ENCODE results near the gene CAMTA1. TPM values are rescaled to one million over a fixed set of nuclear protein-coding genes. Genes with fewer than 3 reads are reported as not detected.

Gene CAMTA1
- polyA plus RNA-seq, 1 donor from 2014 or later = 162 TPM

DNA sequence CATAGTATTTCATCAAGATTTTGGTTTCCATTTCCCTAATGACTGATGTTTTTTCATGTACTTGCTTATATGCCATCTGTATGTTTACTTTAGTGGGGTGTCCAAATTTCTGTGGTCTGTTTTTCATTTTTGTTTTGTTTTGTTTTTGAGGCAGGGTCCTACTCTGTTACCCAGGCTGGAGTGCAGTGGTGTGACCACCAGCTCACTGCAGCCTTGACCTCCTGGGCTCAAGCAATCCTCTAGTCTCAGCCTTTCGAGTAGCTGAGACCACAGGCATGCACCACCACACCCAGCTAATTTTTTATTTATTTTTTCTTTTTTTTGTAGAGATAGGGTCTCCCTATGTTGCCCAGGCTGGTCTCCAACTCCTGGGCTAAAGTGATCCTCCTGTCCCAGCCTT lies 607.9 kb downstream of the CAMTA1 start:
- H3K36me3 ChIP-seq (ENCODE audit: insufficient read depth, low read length) = no peaks in the 10 kb centered on the region
- no peak overlapping the region for H3K27ac ChIP-seq (ENCODE audit: low read length)
- TF ChIP-seq SMC3 (conservative IDR thresholded peaks at IDR 0.05; ENCODE audit: poor library complexity) (no peak), MXI1 (conservative IDR thresholded peaks at IDR 0.05; ENCODE audit: poor library complexity, severe bottlenecking) (no peak), POLR2AphosphoS5 (IDR thresholded peaks at IDR 0.05) (no peak), EP300 (conservative IDR thresholded peaks at IDR 0.05; ENCODE audit: poor library complexity, severe bottlenecking) (no peak), RAD21 (conservative IDR thresholded peaks at IDR 0.05) (no peak), EZH2 (IDR thresholded peaks at IDR 0.05; ENCODE audit: borderline replicate concordance, insufficient read depth, low read length, poor library complexity, severe bottlenecking) (no peak), TAF1 (IDR thresholded peaks at IDR 0.05; ENCODE audit: low read depth) (no peak)
- TF ChIP-seq, protein P1, sequence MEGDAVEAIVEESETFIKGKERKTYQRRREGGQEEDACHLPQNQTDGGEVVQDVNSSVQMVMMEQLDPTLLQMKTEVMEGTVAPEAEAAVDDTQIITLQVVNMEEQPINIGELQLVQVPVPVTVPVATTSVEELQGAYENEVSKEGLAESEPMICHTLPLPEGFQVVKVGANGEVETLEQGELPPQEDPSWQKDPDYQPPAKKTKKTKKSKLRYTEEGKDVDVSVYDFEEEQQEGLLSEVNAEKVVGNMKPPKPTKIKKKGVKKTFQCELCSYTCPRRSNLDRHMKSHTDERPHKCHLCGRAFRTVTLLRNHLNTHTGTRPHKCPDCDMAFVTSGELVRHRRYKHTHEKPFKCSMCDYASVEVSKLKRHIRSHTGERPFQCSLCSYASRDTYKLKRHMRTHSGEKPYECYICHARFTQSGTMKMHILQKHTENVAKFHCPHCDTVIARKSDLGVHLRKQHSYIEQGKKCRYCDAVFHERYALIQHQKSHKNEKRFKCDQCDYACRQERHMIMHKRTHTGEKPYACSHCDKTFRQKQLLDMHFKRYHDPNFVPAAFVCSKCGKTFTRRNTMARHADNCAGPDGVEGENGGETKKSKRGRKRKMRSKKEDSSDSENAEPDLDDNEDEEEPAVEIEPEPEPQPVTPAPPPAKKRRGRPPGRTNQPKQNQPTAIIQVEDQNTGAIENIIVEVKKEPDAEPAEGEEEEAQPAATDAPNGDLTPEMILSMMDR (IDR thresholded peaks at IDR 0.05; ENCODE audit: poor library complexity, severe bottlenecking) = no peak
- TF ChIP-seq, protein P2, sequence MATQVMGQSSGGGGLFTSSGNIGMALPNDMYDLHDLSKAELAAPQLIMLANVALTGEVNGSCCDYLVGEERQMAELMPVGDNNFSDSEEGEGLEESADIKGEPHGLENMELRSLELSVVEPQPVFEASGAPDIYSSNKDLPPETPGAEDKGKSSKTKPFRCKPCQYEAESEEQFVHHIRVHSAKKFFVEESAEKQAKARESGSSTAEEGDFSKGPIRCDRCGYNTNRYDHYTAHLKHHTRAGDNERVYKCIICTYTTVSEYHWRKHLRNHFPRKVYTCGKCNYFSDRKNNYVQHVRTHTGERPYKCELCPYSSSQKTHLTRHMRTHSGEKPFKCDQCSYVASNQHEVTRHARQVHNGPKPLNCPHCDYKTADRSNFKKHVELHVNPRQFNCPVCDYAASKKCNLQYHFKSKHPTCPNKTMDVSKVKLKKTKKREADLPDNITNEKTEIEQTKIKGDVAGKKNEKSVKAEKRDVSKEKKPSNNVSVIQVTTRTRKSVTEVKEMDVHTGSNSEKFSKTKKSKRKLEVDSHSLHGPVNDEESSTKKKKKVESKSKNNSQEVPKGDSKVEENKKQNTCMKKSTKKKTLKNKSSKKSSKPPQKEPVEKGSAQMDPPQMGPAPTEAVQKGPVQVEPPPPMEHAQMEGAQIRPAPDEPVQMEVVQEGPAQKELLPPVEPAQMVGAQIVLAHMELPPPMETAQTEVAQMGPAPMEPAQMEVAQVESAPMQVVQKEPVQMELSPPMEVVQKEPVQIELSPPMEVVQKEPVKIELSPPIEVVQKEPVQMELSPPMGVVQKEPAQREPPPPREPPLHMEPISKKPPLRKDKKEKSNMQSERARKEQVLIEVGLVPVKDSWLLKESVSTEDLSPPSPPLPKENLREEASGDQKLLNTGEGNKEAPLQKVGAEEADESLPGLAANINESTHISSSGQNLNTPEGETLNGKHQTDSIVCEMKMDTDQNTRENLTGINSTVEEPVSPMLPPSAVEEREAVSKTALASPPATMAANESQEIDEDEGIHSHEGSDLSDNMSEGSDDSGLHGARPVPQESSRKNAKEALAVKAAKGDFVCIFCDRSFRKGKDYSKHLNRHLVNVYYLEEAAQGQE (IDR thresholded peaks at IDR 0.05; ENCODE audit: borderline replicate concordance) = no peak
- H2AFZ ChIP-seq (ENCODE audit: low read depth, low read length) = no peak overlapping the region
- no peak overlapping the region for H3K9ac ChIP-seq (ENCODE audit: low read length)
- H3K4me3 ChIP-seq (ENCODE audit: low read length) = no peak overlapping the region
- no peaks in the 10 kb centered on the region for H3K79me2 ChIP-seq (replicated peaks; ENCODE audit: insufficient read depth, low read length)
- no peaks in the 10 kb centered on the region for H3F3A ChIP-seq (ENCODE audit: insufficient read depth, low read length, poor library complexity, severe bottlenecking)
- H3K4me2 ChIP-seq (ENCODE audit: low read length) = no peak overlapping the region
- H3K27me3 ChIP-seq (ENCODE audit: insufficient read depth, low read depth, low read length) = no peaks in the 10 kb centered on the region
- H3K9me3 ChIP-seq (ENCODE audit: low read length) = no peaks in the 10 kb centered on the region
- no peaks in the 10 kb centered on the region for H3K9me2 ChIP-seq (ENCODE audit: insufficient read depth, low read length)
- H4K20me1 ChIP-seq (ENCODE audit: insufficient read depth) = no peaks in the 10 kb centered on the region

DNA sequence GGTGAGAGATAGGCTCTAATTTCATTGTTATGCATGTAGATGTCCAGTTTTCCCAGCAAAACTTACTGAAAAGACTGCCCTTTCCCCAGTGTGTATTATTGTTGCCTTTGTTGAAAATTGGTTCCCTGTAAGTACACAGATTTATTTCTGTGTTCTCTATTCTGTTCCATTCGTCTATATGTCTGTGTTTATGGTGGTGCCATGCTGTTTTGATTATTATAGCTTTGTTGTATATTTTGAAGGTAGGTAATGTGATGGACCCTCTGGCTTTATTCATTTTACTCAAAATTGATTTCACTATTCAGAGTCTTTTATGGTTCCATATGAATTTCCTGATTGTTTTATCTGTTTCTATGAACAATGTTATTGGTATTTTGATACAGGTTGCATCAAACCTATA lies 610.0 kb downstream of the CAMTA1 start:
- no peaks in the 10 kb centered on the region for H3K79me2 ChIP-seq (replicated peaks; ENCODE audit: insufficient read depth, low read length)
- no peaks in the 10 kb centered on the region for H3K36me3 ChIP-seq (ENCODE audit: insufficient read depth, low read length)
- no peak overlapping the region for H2AFZ ChIP-seq (ENCODE audit: low read depth, low read length)
- no peaks in the 10 kb centered on the region for H4K20me1 ChIP-seq (ENCODE audit: insufficient read depth)
- TF ChIP-seq, protein P2 (IDR thresholded peaks at IDR 0.05; ENCODE audit: borderline replicate concordance) = no peak
- TF ChIP-seq POLR2AphosphoS5 (IDR thresholded peaks at IDR 0.05) (no peak), TAF1 (IDR thresholded peaks at IDR 0.05; ENCODE audit: low read depth) (no peak), EP300 (conservative IDR thresholded peaks at IDR 0.05; ENCODE audit: poor library complexity, severe bottlenecking) (no peak), RAD21 (conservative IDR thresholded peaks at IDR 0.05) (no peak), EZH2 (IDR thresholded peaks at IDR 0.05; ENCODE audit: borderline replicate concordance, insufficient read depth, low read length, poor library complexity, severe bottlenecking) (no peak), MXI1 (conservative IDR thresholded peaks at IDR 0.05; ENCODE audit: poor library complexity, severe bottlenecking) (no peak), SMC3 (conservative IDR thresholded peaks at IDR 0.05; ENCODE audit: poor library complexity) (no peak)
- TF ChIP-seq, protein P1 (IDR thresholded peaks at IDR 0.05; ENCODE audit: poor library complexity, severe bottlenecking) = no peak
- H3K27me3 ChIP-seq (ENCODE audit: insufficient read depth, low read depth, low read length) = no peaks in the 10 kb centered on the region
- H3K27ac ChIP-seq (ENCODE audit: low read length) = no peak overlapping the region
- no peaks in the 10 kb centered on the region for H3F3A ChIP-seq (ENCODE audit: insufficient read depth, low read length, poor library complexity, severe bottlenecking)
- no peaks in the 10 kb centered on the region for H3K9me2 ChIP-seq (ENCODE audit: insufficient read depth, low read length)
- no peaks in the 10 kb centered on the region for H3K9me3 ChIP-seq (ENCODE audit: low read length)
- no peak overlapping the region for H3K9ac ChIP-seq (ENCODE audit: low read length)
- no peak overlapping the region for H3K4me2 ChIP-seq (ENCODE audit: low read length)
- no peak overlapping the region for H3K4me3 ChIP-seq (ENCODE audit: low read length)

Data from neural cell (in vitro differentiated cells).